Measurements from ENCODE around the gene NOTUM.

GRCh38 chr17:81918832-81919545 is 42.0 kb downstream of the NOTUM start:
- TF ChIP-seq POLR2A (IDR thresholded peaks at IDR 0.05) (no peak), EP300 (IDR thresholded peaks at IDR 0.05) (no peak), CTCF (IDR thresholded peaks at IDR 0.05) (no peak)
